Ascending aorta (tissue), 2 donors: ENCODE data around the gene KLF7. TPM values are rescaled to one million over a fixed set of nuclear protein-coding genes. Genes with fewer than 3 reads are reported as not detected.

ENCODE experiments used
- DNase-seq, 2 donors: peaks; one replicate each; pipeline ENCODE4 v3.0.0-alpha.2; 2019; ENCODE audit warnings: low spot score in 2 of 2
- H3K27ac ChIP-seq, 2 donors: fragments of 200-600 bp; sonication (generic); one replicate each; pipeline ENCODE4 v1.5.1; 2016 to 2017; ENCODE audit warnings: mild to moderate bottlenecking in 1 of 2
- H3K27me3 ChIP-seq: fragments of 200-600 bp; sonication (generic); one replicate; pipeline ENCODE4 v1.5.1; 2017
- H3K36me3 ChIP-seq, 2 donors: fragments of 200-600 bp; sonication (generic); one replicate each; pipeline ENCODE4 v1.5.1; 2016
- H3K4me1 ChIP-seq, 2 donors: fragments of 200-600 bp; sonication (generic); one replicate each; pipeline ENCODE4 v1.5.1; 2016 to 2017; ENCODE audit warnings: mild to moderate bottlenecking in 1 of 2
- H3K4me3 ChIP-seq, 2 donors: fragments of 200-600 bp; sonication (generic); one replicate each; pipeline ENCODE4 v1.5.1; 2016 to 2017; ENCODE audit warnings: mild to moderate bottlenecking in 1 of 2
- H3K9me3 ChIP-seq, 2 donors: fragments of 200-600 bp; sonication (generic); one replicate each; pipeline ENCODE4 v1.5.1; 2016
- intact Hi-C: fragments of 100-400 bp; cut with DNase I; formaldehyde crosslinking; loops from one replicate; pipeline ENCODE4 v1.15.1; 2023
- total RNA-seq: library from RNA; depleted of rRNA; stranded (reverse); fragments of >200 nt; gene quantifications from one replicate; pipeline ENCODE4 v1.1.0, GENCODE V29; 2016
- TF ChIP-seq, protein P1 (sequence below), 3 experiments: fragments of 200-600 bp in 2 of 3; fragments of 450-650 bp in 1 of 3; sonication (generic) in 2 of 3; IDR thresholded peaks; one replicate each; pipeline ENCODE4 v1.5.1; 2016 to 2019; ENCODE audit warnings: antibody characterized with exemption in 3 of 3, mild to moderate bottlenecking in 1 of 3, moderate library complexity in 1 of 3

KLF7 gene
- total RNA-seq, 1 donor from 2014 or later = 17.0 TPM

DNA sequence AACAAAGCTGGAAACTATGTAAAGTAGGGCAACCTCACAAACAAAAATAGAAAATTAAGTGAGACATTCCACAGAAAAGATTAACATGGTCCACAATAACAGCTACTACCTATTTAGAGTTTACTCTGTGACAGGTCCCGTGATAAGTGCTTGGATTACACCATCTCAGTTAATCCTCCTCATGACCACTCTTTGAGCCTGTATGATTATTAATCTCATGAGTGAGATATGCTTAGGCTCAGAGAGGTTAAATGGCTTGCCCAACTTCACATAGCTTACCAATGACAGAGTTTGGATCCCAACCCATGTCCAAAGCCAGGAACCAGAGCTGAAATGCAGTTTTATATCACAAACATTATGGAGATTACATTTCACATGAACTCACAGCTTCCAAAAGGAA is 37.3 kb upstream of the KLF7 start:
- Histone ChIP-seq H3K27me3 (no peaks in the 10 kb centered on the region), H3K27ac (no peak overlapping the region), H3K4me3 (no peak overlapping the region), H3K36me3 (no peaks in the 10 kb centered on the region), H3K9me3 (no peaks in the 10 kb centered on the region), H3K4me1 (no peaks in the 10 kb centered on the region)
- no peak for DNase-seq
- TF ChIP-seq, protein P1, sequence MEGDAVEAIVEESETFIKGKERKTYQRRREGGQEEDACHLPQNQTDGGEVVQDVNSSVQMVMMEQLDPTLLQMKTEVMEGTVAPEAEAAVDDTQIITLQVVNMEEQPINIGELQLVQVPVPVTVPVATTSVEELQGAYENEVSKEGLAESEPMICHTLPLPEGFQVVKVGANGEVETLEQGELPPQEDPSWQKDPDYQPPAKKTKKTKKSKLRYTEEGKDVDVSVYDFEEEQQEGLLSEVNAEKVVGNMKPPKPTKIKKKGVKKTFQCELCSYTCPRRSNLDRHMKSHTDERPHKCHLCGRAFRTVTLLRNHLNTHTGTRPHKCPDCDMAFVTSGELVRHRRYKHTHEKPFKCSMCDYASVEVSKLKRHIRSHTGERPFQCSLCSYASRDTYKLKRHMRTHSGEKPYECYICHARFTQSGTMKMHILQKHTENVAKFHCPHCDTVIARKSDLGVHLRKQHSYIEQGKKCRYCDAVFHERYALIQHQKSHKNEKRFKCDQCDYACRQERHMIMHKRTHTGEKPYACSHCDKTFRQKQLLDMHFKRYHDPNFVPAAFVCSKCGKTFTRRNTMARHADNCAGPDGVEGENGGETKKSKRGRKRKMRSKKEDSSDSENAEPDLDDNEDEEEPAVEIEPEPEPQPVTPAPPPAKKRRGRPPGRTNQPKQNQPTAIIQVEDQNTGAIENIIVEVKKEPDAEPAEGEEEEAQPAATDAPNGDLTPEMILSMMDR (IDR thresholded peaks at IDR 0.05) = no peak
- intact Hi-C loops = no loop called here

DNA sequence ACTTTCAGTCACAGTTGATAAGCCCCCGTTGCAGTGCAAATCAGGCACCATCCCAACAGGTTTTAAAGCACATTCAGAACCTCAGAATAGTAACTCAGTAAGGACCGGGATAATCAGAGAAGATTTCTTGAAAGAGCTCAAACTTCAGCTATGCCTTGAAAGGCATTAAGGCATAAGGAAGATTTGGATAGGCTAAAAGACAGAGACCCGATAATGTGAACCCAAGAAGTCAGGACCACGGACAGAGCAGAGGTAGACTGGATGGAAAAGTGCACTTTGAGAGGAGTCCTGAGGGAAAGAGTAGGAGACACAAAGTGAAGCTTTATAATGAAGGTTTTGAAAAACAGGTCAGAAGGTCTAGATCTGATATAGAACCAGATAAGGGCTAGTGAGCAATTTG is 36.9 kb upstream of the KLF7 start:
- H3K27ac ChIP-seq = no peak overlapping the region
- H3K4me1 ChIP-seq = no peaks in the 10 kb centered on the region
- H3K4me3 ChIP-seq = no peak overlapping the region
- DNase-seq = no peak
- no peaks in the 10 kb centered on the region for H3K36me3 ChIP-seq
- intact Hi-C loops = no loop called here
- H3K27me3 ChIP-seq = no peaks in the 10 kb centered on the region
- TF ChIP-seq, protein P1 (IDR thresholded peaks at IDR 0.05) = no peak
- no peaks in the 10 kb centered on the region for H3K9me3 ChIP-seq

DNA sequence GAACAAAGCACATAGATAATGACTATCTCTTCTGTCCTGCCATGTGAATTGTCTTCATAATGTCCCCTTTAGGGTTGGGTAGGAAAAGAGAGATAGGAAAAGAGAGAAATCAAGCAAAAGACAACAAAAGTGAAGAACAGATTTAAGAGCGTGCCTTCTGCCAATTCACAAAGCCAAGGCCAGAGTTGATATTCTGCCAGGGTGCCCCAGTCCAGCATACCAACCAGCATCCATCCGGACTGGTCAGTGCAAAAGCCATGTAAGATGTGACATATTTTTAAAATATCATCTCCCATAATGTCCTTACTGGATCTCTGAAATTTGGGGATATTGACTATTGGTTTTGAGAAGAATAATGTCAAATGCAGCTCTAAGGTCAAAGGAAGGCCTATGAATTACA is 35.7 kb upstream of the KLF7 start:
- DNase-seq = no peak
- no peaks in the 10 kb centered on the region for H3K36me3 ChIP-seq
- no peaks in the 10 kb centered on the region for H3K4me1 ChIP-seq
- intact Hi-C loops = no loop called here
- TF ChIP-seq, protein P1 (IDR thresholded peaks at IDR 0.05) = no peak
- H3K27me3 ChIP-seq = no peaks in the 10 kb centered on the region
- no peak overlapping the region for H3K27ac ChIP-seq
- no peaks in the 10 kb centered on the region for H3K9me3 ChIP-seq
- H3K4me3 ChIP-seq = no peak overlapping the region

DNA sequence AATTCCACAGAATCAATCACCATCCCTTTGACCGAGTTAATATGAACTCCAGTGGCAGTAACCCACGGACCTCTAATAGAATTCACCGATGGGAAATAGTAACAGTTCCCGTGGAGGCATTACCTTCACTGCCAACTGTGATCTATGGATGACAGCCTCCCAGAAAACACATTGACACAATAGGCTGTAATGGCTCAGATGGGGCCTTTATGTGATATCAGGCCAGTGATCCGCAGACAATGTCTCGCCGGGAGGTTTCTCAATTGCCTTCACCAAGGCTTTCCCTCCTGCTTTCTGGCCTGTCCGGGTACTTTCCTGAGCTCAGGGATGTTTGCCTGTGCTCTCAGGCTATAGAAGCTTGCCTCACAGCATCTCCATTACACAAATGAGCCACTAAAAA is 34.4 kb upstream of the KLF7 start:
- no peak overlapping the region for H3K4me3 ChIP-seq
- DNase-seq = no peak
- H3K4me1 ChIP-seq = no peaks in the 10 kb centered on the region
- no peaks in the 10 kb centered on the region for H3K27me3 ChIP-seq
- TF ChIP-seq, protein P1 (IDR thresholded peaks at IDR 0.05) = no peak
- intact Hi-C loops = no loop called here
- no peaks in the 10 kb centered on the region for H3K9me3 ChIP-seq
- H3K36me3 ChIP-seq = no peaks in the 10 kb centered on the region
- H3K27ac ChIP-seq = no peak overlapping the region

DNA sequence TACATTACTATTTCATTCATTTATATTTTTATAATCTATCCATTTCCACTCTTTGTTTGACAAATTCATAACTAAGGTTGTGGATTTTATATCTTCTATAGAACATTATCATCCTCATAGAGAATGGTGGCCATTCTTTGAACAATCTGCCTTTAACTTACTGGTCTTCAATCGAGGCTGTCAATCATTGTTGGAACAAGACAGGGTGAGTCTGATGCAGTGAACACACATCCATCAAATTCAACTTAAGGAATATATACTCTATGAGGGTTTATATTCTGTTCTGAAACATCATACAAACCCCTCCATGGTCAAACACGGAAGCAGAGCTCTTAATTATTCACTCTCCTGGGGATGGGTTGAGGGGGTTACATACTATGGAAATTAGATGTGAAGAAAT is 28.3 kb upstream of the KLF7 start:
- TF ChIP-seq, protein P1 (IDR thresholded peaks at IDR 0.05) = no peak
- H3K36me3 ChIP-seq = no peaks in the 10 kb centered on the region
- no peak for DNase-seq
- intact Hi-C loops = no loop called here
- H3K27ac ChIP-seq = no peak overlapping the region
- H3K4me3 ChIP-seq = no peak overlapping the region
- H3K4me1 ChIP-seq = no peaks in the 10 kb centered on the region
- H3K9me3 ChIP-seq = no peaks in the 10 kb centered on the region
- H3K27me3 ChIP-seq = no peaks in the 10 kb centered on the region
